ENCODE data around the gene CCDC146. TPM values are rescaled to one million over a fixed set of nuclear protein-coding genes. Genes with fewer than 3 reads are reported as not detected.
"Not testable (repeated sequence)": the region's sequence is repeated elsewhere in the genome, so short reads cannot be mapped to it uniquely, and the experiment has no call there.

The CCDC146 gene
- total and polyA plus RNA-seq, 2 of the 8 experiments (the other 6 are each of a cell fraction or from before 2014, with no cell fraction given): 0.88 to 2.4 TPM

GRCh38 chr7:77125486-77125885 lies 3.1 kb downstream of the CCDC146 start:
- H3K23me2 ChIP-seq (ENCODE audit: low read depth, low read length); H3K27me3 ChIP-seq (replicated peaks in 1 of 4; ENCODE audit: control insufficient read depth in 3 of 4, extremely low read depth in 1 of 4, insufficient read depth in 3 of 4, low read length in 3 of 4); FAIRE-seq; H3K36me3 ChIP-seq (ENCODE audit: control insufficient read depth in 2 of 4, insufficient read depth in 4 of 4, low read length in 3 of 4); DNase-seq (ENCODE audit: low read depth in 1 of 2, low spot score in 2 of 2); H2BK20ac ChIP-seq (ENCODE audit: low read length); H3K56ac ChIP-seq (replicated peaks; ENCODE audit: insufficient read length, low read depth, low read length); H3K9ac ChIP-seq (replicated peaks in 1 of 4; ENCODE audit: extremely low read depth in 1 of 4, low read depth in 3 of 4, low read length in 3 of 4); H3K18ac ChIP-seq (ENCODE audit: extremely low read depth, low read length); H2BK120ac ChIP-seq (replicated peaks; ENCODE audit: low read depth, low read length); H3K79me1 ChIP-seq (ENCODE audit: low read depth, low read length); H2AK5ac ChIP-seq (ENCODE audit: low read depth, low read length); H2BK12ac ChIP-seq (ENCODE audit: low read depth, low read length); H3K23ac ChIP-seq (ENCODE audit: insufficient read length); H3K4ac ChIP-seq (replicated peaks; ENCODE audit: insufficient read length, low read depth, low read length); H2BK5ac ChIP-seq (ENCODE audit: low read depth, low read length); H3K79me2 ChIP-seq (ENCODE audit: control insufficient read depth in 1 of 2, insufficient read depth in 2 of 2, low read length in 2 of 2); POLR2A ChIA-PET (ENCODE audit: partially characterized antibody); H4K20me1 ChIP-seq (replicated peaks in 1 of 2; ENCODE audit: control insufficient read depth in 1 of 2, insufficient read depth in 2 of 2, low read length in 2 of 2); H3K14ac ChIP-seq (ENCODE audit: insufficient read length); H2AFZ ChIP-seq (ENCODE audit: low read length); H2BK15ac ChIP-seq (ENCODE audit: low read length); H3K4me3 ChIP-seq (ENCODE audit: extremely low read depth in 1 of 4, insufficient read depth in 2 of 4, low read depth in 3 of 4, low read length in 4 of 4); H4K5ac ChIP-seq (ENCODE audit: insufficient read length, low read depth, low read length); H3K4me2 ChIP-seq (ENCODE audit: insufficient read depth in 1 of 2, low read depth in 2 of 2, low read length in 2 of 2); H3K4me1 ChIP-seq (replicated peaks in 1 of 4; ENCODE audit: control insufficient read depth in 3 of 4, insufficient read depth in 4 of 4, low read length in 3 of 4); H4K8ac ChIP-seq (ENCODE audit: extremely low read depth, insufficient read depth, low read length); H3K9me3 ChIP-seq (ENCODE audit: insufficient read depth in 2 of 2, low read depth in 1 of 2, low read length in 1 of 2); H3K27ac ChIP-seq (ENCODE audit: low read depth, low read length); H4K91ac ChIP-seq (replicated peaks; ENCODE audit: insufficient read length, low read length): not testable (repeated sequence)
- 53% methylated on average over 1 of the region's 1 CpG; no CpG with 5 or more reads in 1 of the 2 experiments for WGBS, 2 experiments (ENCODE audit: extremely low coverage in 1 of 2, insufficient coverage in 1 of 2, insufficient read length in 1 of 2, insufficient replicate concordance in 2 of 2, low coverage in 1 of 2, low lambda C conversion rate in 2 of 2, missing lambda C conversion rate in 1 of 2)
- CTCF ChIA-PET (ENCODE audit: partially characterized antibody): interaction anchor here (1.0 to 1.7 kb wide), 2 partner anchors 122 kb away, joined by 3 to 7 read pairs; no protein-coding TSS in a partner anchor

- H3K79me2 ChIP-seq (ENCODE audit: control insufficient read depth in 1 of 2, insufficient read depth in 2 of 2, low read length in 2 of 2); H3K4me2 ChIP-seq (ENCODE audit: insufficient read depth in 1 of 2, low read depth in 2 of 2, low read length in 2 of 2); H3K4ac ChIP-seq (replicated peaks; ENCODE audit: insufficient read length, low read depth, low read length); H3K9ac ChIP-seq (replicated peaks in 1 of 4; ENCODE audit: extremely low read depth in 1 of 4, low read depth in 3 of 4, low read length in 3 of 4); H4K20me1 ChIP-seq (replicated peaks in 1 of 2; ENCODE audit: control insufficient read depth in 1 of 2, insufficient read depth in 2 of 2, low read length in 2 of 2); H4K5ac ChIP-seq (ENCODE audit: insufficient read length, low read depth, low read length); H4K8ac ChIP-seq (ENCODE audit: extremely low read depth, insufficient read depth, low read length); POLR2A ChIA-PET (ENCODE audit: partially characterized antibody); H2BK12ac ChIP-seq (ENCODE audit: low read depth, low read length); H2BK5ac ChIP-seq (ENCODE audit: low read depth, low read length); H3K4me1 ChIP-seq (replicated peaks in 1 of 4; ENCODE audit: control insufficient read depth in 3 of 4, insufficient read depth in 4 of 4, low read length in 3 of 4); FAIRE-seq; H3K23me2 ChIP-seq (ENCODE audit: low read depth, low read length); H4K91ac ChIP-seq (replicated peaks; ENCODE audit: insufficient read length, low read length); H3K14ac ChIP-seq (ENCODE audit: insufficient read length); H2BK20ac ChIP-seq (ENCODE audit: low read length); H2BK120ac ChIP-seq (replicated peaks; ENCODE audit: low read depth, low read length); H2AFZ ChIP-seq (ENCODE audit: low read length); H3K27ac ChIP-seq (ENCODE audit: low read depth, low read length); H3K36me3 ChIP-seq (ENCODE audit: control insufficient read depth in 2 of 4, insufficient read depth in 4 of 4, low read length in 3 of 4); H3K56ac ChIP-seq (replicated peaks; ENCODE audit: insufficient read length, low read depth, low read length); H2AK5ac ChIP-seq (ENCODE audit: low read depth, low read length); H3K4me3 ChIP-seq (ENCODE audit: extremely low read depth in 1 of 4, insufficient read depth in 2 of 4, low read depth in 3 of 4, low read length in 4 of 4); H3K27me3 ChIP-seq (replicated peaks in 1 of 4; ENCODE audit: control insufficient read depth in 3 of 4, extremely low read depth in 1 of 4, insufficient read depth in 3 of 4, low read length in 3 of 4); H3K23ac ChIP-seq (ENCODE audit: insufficient read length); H3K79me1 ChIP-seq (ENCODE audit: low read depth, low read length); H2BK15ac ChIP-seq (ENCODE audit: low read length); H3K18ac ChIP-seq (ENCODE audit: extremely low read depth, low read length); H3K9me3 ChIP-seq (ENCODE audit: insufficient read depth in 2 of 2, low read depth in 1 of 2, low read length in 1 of 2): not testable (repeated sequence)
- DNase-seq (ENCODE audit: low read depth in 1 of 2, low spot score in 2 of 2): peak in 1 of 2 experiments; percentile 44
- 81% methylated on average over 6 of the region's 9 CpGs; no CpG with 5 or more reads in 1 of the 2 experiments for WGBS, 2 experiments (ENCODE audit: extremely low coverage in 1 of 2, insufficient coverage in 1 of 2, insufficient read length in 1 of 2, insufficient replicate concordance in 2 of 2, low coverage in 1 of 2, low lambda C conversion rate in 2 of 2, missing lambda C conversion rate in 1 of 2)
- CTCF ChIA-PET (ENCODE audit: partially characterized antibody): interaction anchor here (1.7 kb wide), 1 partner anchor 120 kb away, joined by 7 read pairs; no protein-coding TSS in a partner anchor
Measured at GRCh38 chr7:77127009-77127408, 4.6 kb downstream of the CCDC146 start.

Data from H1 (cell line).